ENCODE results near the gene NUP98.
A peak's percentile ranks its signal among the peaks of the same experiment; 100 is the strongest.
"Not testable (repeated sequence)": the region's sequence is repeated elsewhere in the genome, so short reads cannot be mapped to it uniquely, and the experiment has no call there.

NUP98 gene

DNA sequence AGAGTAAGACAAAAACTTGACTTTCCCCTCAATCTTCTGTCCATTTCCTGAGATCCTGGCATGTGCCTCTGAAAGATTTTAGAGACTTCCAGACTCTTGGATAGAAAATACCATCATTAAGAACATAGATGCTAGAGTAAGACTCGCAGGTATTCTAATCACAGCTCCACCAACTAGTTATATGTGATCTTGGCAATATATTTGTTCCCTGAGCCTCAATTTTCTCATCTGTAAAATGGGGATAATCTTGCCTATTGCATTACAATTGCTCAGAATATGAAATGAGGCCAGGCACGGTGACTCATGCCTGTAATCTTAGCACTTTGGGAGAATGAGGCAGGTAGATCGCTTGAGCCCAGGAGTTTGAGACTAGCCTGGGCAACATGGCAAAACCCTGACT, 32.7 kb upstream of the NUP98 start:
- in situ Hi-C loops (cut with HindIII; ENCODE audit: low pct_ligation_motif_present, low pct_unique_long_range_greater_than_20kb, low sequenced_read_pairs): no loop called here
- no peak for DNase-seq

DNA sequence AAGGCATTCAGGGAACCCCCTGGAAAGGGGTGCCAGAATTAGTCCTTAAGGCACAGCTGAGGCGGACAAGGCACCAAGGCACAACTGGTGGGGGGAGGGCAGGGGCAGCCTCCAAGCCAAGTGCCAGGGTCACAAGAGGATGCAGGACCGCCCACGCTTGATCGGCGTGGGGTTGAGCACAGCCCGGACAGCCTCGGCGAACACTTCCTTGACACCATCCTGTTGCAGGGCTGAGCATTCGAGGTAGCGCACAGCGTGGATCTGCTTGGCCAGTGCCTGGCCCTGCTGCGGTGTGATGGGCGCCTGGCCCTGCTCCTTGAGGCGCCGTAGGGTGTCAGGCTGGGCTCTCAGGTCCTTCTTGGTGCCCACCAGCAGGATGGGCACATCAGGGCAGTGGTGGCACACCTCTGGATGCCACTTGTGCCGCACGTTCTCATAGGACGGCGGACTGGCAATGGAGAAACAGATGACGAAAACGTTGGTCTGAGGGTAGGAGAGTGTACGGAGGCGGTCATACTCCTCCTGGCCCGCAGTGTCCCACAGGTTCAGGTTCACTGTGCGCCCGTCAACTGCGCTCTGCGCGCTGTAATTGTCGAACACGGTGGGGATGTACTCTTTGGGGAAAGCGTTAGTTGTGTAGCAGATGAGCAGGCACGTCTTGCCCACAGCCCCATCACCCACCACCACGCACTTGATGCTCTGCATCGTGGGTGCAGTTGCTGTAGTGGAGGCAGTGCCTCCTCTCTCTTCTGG, 30.3 kb upstream of the NUP98 start:
- in situ Hi-C loops (cut with HindIII; ENCODE audit: low pct_ligation_motif_present, low pct_unique_long_range_greater_than_20kb, low sequenced_read_pairs): no loop called here

DNA sequence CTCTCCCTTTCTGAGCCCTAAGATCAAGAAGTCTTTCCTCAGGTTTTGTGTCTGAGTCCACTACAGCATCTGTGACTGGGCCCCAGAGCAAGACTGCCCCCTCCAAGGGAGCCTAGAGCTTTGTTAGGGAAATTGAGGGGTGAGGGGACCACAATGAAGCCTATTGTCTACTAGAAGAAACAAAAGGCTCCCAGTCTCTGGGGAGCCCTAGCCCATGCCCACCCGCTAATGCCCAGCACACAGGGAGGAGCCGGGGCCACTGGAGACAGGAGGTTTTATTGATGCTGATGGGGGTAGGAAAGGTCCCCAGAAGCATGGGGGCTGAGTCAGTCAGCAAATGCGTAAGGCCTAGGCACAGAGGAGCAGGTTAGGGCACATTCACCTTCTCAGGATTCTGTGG, 29.4 kb upstream of the NUP98 start:
- in situ Hi-C loops (cut with HindIII; ENCODE audit: low pct_ligation_motif_present, low pct_unique_long_range_greater_than_20kb, low sequenced_read_pairs): no loop called here
- DNase-seq: no peak

More for the DNA sequence above, 30.3 kb upstream of the NUP98 start:
- DNase-seq: no peak

DNA sequence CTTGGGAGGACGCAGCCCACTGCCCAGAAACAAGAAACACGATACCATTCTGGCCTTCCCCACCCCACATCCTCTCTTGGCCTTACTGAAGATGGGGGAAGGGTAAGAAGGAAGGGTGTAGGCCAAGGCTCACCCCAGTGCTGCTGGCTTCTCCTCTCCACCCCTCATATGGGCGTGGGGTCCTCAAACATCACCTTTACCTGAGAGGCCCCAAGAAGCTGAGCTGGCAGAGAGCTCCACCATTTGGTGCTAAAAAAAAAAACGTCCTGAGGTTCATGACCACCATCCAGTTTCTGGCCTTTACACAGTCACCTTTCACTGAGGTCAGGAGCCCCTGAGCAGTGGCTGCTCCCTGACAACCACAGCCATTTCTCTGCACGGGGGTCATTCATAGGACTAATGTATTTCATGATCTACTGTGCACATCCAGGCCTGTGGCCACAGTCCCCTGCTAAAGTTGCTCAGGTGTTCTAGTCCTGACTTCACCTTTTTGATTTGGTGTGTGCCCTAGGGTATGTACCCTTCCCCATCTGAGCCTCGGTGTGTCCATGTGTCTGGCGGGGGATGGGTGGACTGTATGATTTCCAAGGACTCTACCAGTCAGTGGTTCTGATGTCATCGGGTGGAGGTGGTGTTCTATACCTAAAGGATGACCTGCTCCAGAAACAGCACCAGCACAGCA, 28.3 kb upstream of the NUP98 start:
- no peak for DNase-seq
- in situ Hi-C loops (cut with HindIII; ENCODE audit: low pct_ligation_motif_present, low pct_unique_long_range_greater_than_20kb, low sequenced_read_pairs): no loop called here

DNA sequence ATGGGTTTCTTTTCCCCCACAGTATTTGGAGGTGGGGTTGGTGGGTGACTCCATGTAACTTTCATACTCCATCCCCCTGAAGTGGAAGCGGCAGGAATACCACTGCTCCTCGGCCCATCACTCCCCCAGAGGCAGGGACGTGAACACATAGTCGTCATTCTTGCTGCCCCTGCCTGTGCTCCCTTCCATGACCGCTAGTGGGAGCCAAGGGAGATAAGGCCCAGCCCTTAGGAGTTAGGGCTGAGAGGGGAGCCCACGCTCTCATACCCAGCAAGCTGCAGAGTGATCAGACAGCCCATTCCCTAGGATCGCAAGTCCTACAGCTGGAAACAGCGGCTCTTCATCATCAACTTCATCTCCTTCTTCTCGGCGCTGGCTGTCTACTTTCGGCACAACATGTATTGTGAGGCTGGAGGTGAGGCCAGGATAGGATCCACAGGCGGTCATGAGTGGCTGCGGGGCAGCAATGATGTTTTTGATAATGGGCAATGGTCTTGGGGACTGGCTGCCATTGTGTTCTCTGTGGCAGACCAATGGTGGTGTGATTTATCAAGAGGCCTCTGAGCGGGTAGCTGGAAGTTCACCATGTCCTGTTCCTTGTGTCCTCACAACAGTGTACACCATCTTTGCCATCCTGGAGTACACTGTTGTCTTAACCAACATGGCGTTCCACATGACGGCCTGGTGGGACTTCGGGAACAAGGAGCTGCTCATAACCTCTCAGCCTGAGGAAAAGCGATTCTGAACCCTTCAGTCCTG, 27.5 kb upstream of the NUP98 start:
- in situ Hi-C loops (cut with HindIII; ENCODE audit: low pct_ligation_motif_present, low pct_unique_long_range_greater_than_20kb, low sequenced_read_pairs): no loop called here
- DNase-seq: peak; percentile 13

DNA sequence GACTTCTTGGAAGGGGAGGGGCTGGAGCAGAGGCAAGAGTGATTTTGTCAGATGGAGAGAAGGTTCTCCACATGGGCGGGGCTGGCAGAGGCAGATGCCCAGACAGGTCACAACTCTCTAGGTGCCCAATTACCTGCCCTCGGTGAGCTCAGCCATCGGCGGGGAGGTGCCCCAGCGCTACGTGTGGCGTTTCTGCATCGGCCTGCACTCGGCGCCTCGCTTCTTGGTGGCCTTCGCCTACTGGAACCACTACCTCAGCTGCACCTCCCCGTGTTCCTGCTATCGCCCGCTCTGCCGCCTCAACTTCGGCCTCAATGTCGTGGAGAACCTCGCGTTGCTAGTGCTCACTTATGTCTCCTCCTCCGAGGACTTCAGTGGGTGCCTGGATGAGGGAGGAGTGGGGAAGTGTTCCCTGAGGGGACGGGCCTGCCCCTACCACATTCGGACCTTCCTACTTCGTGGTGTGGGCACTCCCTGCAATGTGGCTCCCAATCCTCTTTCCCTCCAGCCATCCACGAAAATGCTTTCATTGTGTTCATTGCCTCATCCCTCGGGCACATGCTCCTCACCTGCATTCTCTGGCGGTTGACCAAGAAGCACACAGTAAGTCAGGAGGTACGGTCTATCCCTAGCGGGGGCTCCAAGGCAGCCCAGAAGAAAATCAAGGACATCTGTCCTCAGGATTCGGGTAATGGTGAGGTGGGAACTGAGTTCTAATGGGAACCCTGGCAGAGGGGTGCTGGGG, 26.6 kb upstream of the NUP98 start:
- in situ Hi-C loops (cut with HindIII; ENCODE audit: low pct_ligation_motif_present, low pct_unique_long_range_greater_than_20kb, low sequenced_read_pairs): no loop called here
- DNase-seq: no peak

DNA sequence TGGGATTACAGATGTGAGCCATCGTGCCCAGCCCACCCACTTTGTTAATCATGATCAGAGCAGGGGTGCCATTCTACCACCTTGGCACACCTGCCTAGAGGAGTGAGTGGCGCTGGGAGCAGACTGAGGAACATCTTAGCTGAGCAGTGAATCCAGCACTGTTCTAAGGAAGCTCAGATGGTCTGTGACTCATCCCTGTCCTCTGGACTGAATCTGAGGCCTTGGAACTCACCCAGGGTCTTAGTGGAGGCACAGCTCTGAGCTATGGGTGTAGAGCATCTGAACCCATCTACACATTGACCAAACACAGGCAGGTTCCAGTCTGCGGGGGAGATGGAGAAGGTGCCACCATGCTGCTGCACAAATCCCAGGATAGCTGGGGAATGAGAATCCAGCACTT, 25.9 kb upstream of the NUP98 start:
- peak; percentile 72 for DNase-seq
- in situ Hi-C loops (cut with HindIII; ENCODE audit: low pct_ligation_motif_present, low pct_unique_long_range_greater_than_20kb, low sequenced_read_pairs): no loop called here

DNA sequence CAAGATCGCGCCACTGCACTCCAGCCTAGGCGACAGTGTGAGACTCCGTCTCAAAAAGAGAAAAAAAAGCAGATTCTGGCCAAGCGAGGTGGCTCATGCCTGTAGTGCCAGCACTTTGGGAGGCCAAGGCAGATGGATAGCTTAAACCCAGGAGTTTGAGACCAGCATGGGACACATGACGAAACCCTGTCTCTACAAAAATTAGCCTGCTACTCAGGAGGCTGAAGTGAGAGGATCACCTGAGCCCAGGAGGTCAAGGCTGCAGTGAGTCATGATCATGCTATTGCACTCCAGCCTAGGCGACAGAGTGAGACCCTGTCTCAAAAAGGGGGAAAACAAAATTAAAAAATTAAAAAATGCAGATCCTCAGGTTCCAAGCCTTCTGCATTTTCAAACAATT, 25.0 kb upstream of the NUP98 start:
- no peak for DNase-seq
- in situ Hi-C loops (cut with HindIII; ENCODE audit: low pct_ligation_motif_present, low pct_unique_long_range_greater_than_20kb, low sequenced_read_pairs): no loop called here

DNA sequence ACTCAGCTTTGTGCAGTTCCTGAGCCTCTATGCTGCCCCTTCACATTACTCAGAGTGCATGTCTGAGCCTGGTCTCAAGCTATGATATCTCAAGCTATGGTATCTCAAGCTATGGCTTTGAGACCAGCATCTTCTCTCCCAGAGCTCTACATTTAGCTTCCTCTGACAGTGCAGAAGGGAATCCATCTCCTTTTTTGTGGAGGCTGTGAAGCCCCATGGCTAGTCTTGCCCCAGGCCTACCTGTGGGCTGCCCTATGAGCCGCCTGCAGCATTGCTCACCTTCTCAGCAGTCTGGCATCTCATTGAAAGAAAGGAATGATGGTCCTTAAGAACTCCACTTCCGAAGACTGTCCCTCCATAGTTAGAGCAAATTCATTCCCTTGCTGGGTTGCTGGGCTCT, 23.6 kb upstream of the NUP98 start:
- in situ Hi-C loops (cut with HindIII; ENCODE audit: low pct_ligation_motif_present, low pct_unique_long_range_greater_than_20kb, low sequenced_read_pairs): no loop called here
- no peak for DNase-seq

DNA sequence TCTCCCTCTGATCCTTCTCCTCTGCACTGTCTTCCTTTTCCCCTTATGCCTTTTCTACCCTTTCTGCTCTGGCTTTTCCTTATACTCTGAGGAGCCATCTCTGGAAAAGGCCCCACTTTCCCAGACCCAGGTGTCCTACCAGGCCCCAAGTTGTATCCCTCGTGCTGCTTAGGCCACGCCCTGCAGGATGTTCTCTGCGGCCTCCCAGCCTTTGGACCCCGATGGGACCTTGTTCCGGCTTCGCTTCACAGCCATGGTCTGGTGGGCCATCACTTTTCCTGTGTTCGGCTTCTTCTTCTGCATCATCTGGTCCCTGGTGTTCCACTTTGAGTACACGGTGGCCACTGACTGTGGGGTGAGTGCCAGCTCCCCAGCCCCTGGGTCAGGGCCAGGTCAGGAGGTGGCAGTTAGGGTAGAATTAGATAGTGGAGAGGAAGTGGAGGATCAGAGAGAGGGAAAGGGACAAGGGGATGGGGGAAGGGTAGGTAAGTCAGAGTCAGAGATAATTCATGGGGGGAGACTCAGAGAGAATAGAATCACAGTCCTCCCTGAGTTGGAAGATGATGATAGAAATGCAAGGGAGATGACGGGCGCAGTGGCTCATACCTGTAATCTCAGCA, 19.9 kb upstream of the NUP98 start:
- in situ Hi-C loops (cut with HindIII; ENCODE audit: low pct_ligation_motif_present, low pct_unique_long_range_greater_than_20kb, low sequenced_read_pairs): no loop called here
- no peak for DNase-seq

DNA sequence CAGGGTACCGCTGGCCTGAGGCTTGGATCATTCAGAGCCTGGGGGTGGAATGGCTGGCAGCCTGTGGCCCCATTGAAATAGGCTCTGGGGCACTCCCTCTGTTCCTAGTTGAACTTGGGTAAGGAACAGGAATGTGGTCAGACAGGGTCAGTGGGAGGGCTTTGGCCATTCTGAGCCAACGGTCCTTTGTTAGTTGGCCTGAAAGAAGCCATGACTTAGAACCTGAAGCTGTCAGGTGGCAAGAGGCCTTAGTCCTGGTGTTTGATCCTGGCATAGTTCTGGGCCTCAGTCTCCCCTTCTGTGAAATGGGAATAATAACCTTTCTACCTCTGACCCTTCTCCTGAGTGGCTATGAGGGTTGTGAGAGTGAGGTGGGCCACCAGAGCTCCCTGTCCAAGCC, 19.3 kb upstream of the NUP98 start:
- DNase-seq: no peak
- in situ Hi-C loops (cut with HindIII; ENCODE audit: low pct_ligation_motif_present, low pct_unique_long_range_greater_than_20kb, low sequenced_read_pairs): no loop called here

DNA sequence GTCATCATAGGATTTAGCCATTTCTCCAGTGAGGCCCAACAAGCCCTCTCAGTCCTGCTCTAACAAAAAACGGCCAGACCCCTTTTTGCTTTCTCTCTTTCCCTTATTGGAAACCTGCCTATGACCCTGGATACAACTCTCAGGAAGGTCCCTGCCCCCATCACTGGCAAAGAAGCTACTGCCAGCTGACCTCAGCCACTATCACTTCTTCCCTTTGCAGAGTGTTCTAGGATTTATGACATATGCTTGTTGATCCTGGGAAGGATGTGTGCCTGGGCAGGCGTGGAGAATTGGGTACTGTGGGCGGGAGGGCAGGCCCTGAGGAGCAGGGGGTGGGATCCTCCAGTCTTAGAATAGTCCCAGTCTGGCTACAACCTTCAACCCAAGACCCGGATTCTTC, 18.5 kb upstream of the NUP98 start:
- in situ Hi-C loops (cut with HindIII; ENCODE audit: low pct_ligation_motif_present, low pct_unique_long_range_greater_than_20kb, low sequenced_read_pairs): no loop called here

DNA sequence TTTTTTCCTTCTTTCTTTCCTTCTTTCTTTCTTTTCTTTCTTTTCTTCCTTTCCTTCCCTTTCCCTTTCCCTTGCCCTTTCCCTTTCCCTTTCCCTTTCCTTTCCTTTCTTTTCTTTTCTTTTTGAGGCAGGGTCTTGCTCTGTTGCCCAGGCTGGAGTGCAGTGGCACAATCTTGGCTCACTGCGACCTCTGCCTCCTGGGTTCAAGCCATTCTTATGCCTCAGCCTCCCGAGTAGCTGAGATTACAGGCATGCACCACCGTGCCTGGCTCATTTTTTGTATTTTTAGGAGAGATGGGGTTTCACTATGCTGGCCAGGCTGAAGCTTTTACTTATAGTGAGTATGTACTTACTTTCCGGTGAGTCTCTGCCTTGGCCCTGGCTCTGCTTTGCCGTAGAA, 17.5 kb upstream of the NUP98 start:
- in situ Hi-C loops (cut with HindIII; ENCODE audit: low pct_ligation_motif_present, low pct_unique_long_range_greater_than_20kb, low sequenced_read_pairs); DNase-seq: not testable (repeated sequence)

More for the DNA sequence above, 18.5 kb upstream of the NUP98 start:
- no peak for DNase-seq

DNA sequence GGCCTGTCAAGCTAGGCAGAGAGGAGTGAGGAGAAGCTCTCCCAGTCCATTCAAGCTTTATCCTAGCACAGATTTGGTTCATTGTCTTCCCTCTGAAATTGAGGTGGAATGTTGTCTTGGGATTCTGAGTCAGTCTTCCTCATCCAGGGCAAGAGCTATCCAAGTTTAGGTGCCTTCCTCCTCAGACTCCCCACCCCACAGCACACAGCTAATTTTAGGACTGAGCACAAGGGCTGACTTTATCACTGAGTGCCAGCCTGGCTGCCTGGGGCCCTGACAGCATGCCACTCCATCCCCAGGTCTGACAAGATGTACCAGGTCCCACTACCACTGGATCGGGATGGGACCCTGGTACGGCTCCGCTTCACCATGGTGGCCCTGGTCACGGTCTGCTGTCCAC, 13.6 kb upstream of the NUP98 start:
- no peak for DNase-seq
- in situ Hi-C loops (cut with HindIII; ENCODE audit: low pct_ligation_motif_present, low pct_unique_long_range_greater_than_20kb, low sequenced_read_pairs): no loop called here

DNA sequence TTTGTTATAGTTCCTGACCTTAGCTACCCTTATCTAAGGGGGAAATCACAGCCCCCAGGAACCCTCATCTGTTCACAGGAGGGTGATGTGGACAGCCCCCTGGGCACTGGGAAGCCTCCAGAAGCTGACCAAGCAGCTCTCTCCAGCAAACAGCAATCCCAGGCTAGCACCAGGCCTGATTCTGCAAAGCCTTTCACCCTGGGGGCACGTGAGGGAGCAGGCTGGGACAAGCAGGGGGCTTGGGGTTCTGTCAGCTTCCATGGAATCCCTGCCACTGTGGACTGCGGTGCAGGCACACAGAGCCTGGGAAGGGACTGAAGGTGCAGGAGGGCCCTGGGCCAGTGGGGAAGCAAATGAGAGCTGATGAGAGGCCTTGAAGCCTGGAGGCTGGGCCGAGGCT, 13.1 kb upstream of the NUP98 start:
- in situ Hi-C loops (cut with HindIII; ENCODE audit: low pct_ligation_motif_present, low pct_unique_long_range_greater_than_20kb, low sequenced_read_pairs): no loop called here

DNA sequence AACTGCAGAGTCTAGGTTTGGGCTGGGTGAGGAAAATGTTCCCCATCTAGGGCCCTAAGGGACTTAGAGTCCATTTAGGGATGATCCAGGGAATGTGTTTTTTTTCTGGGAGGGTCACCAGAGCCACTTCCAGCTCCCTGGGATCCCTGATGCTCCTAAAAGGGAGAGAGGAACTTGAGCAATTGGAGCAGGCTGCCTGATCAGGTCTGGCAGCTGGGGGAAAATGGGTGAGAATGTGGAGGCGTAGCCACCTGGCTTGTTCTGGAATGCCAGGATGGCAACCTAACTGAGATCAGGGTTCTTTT, 12.2 kb upstream of the NUP98 start:
- in situ Hi-C loops (cut with HindIII; ENCODE audit: low pct_ligation_motif_present, low pct_unique_long_range_greater_than_20kb, low sequenced_read_pairs): no loop called here
- DNase-seq: no peak

More for the DNA sequence above, 13.1 kb upstream of the NUP98 start:
- no peak for DNase-seq

DNA sequence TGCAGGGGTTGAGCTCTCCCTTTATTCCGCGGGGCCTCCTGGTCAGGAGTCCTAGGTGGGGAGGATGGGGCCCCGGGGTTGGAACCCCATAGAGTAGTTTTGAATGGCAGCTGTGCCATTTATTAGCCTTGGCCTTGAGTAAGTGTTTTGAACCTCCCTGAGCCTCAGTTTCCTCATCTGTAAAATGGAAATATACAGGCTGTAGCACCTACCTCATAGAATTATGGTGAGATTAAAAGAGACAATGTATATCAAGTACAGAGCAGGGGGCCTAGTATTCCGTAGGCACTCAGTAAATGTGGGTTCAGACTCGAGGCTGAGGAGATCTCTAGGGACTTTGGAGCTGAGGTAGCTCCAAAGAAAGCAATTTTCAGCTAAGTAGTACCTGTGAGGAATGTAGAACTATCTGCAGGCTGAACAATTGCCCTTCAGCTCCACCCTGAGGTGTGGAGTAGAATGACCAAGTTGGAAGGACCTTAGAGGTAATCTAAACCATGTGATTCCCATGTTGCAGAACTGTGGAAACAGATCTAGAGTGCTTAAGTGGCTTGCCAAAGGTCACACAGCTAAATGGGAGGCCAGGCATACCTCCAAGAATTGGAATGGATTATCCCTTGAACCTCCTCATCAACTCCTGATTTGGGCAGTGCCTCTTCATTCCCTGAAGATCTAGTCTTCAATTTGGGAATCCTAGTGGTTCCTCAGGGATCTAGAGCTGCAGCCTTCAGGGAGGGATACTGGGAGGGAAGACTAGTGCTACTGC, 11.7 kb upstream of the NUP98 start:
- in situ Hi-C loops (cut with HindIII; ENCODE audit: low pct_ligation_motif_present, low pct_unique_long_range_greater_than_20kb, low sequenced_read_pairs): no loop called here
- DNase-seq: peak; percentile 62
